C4-2B (cell line): ENCODE data around the gene FUT8.

Source experiments
- H3K27ac ChIP-seq: fragments of 450-650 bp; 2 replicates; pipeline ENCODE4 v1.5.1; 2017
- CTCF ChIP-seq: fragments of 450-650 bp; conservative IDR thresholded peaks from 2 replicates; pipeline ENCODE4 v1.5.1; 2017; ENCODE audit warnings: mild to moderate bottlenecking
- ZFX ChIP-seq: fragments of 450-650 bp; IDR thresholded peaks from 2 replicates; pipeline ENCODE4 v1.6.1; 2017

FUT8 gene

GRCh38 chr14:65509842-65510241 is 97.3 kb downstream of the FUT8 start:
- TF ChIP-seq ZFX (no peak), CTCF (no peak)
- H3K27ac ChIP-seq, result no peak overlapping the region

GRCh38 chr14:65513671-65514070 is 101.1 kb downstream of the FUT8 start:
- no peak overlapping the region for H3K27ac ChIP-seq
- TF ChIP-seq CTCF (no peak), ZFX (no peak)

GRCh38 chr14:65517635-65518542 is 105.4 kb downstream of the FUT8 start:
- TF ChIP-seq CTCF (no peak), ZFX (no peak)
- H3K27ac ChIP-seq, result no peak overlapping the region

- H3K27ac ChIP-seq, result no peak overlapping the region
- TF ChIP-seq CTCF, result no peak
- TF ChIP-seq ZFX, result no peak
These were observed 115.5 kb downstream of the FUT8 start for GRCh38 chr14:65528069-65528468.

GRCh38 chr14:65531148-65531547 is 118.6 kb downstream of the FUT8 start:
- H3K27ac ChIP-seq, result no peak overlapping the region
- TF ChIP-seq ZFX (no peak), CTCF (no peak)

- TF ChIP-seq CTCF (no peak), ZFX (no peak)
- no peak overlapping the region for H3K27ac ChIP-seq
These were observed 121.3 kb downstream of the FUT8 start for GRCh38 chr14:65533736-65534404.

GRCh38 chr14:65536781-65537423 is 124.4 kb downstream of the FUT8 start:
- no peak for TF ChIP-seq ZFX
- no peak for TF ChIP-seq CTCF
- no peak overlapping the region for H3K27ac ChIP-seq
